Mesenchymal stem cell (in vitro differentiated cells and primary cell): ENCODE results near the gene SMIM3.
"Not testable (repeated sequence)": the region's sequence is repeated elsewhere in the genome, so short reads cannot be mapped to it uniquely, and the experiment has no call there.

Source experiments
- DNase-seq: peaks from one replicate; pipeline ENCODE4 v3.0.0-alpha.2; 2013
- H2AFZ ChIP-seq: one replicate; pipeline ENCODE4 v1.6.1; 2013; ENCODE audit warnings: low read depth, mild to moderate bottlenecking, control low read depth, inconsistent platforms, low read length, moderate library complexity
- H2AK5ac ChIP-seq: 2 replicates; pipeline ENCODE4 v1.6.1; 2013; ENCODE audit warnings: low read length, moderate library complexity, mild to moderate bottlenecking, inconsistent platforms; ENCODE audit not compliant: severe bottlenecking
- H2BK120ac ChIP-seq: one replicate; pipeline ENCODE4 v1.6.1; 2013; ENCODE audit warnings: low read depth, mild to moderate bottlenecking, inconsistent platforms, low read length, moderate library complexity
- H2BK12ac ChIP-seq, 2 experiments: one replicate each; pipeline ENCODE4 v1.6.1; 2013; ENCODE audit warnings: inconsistent platforms in 2 of 2, low read length in 2 of 2, mild to moderate bottlenecking in 2 of 2, moderate library complexity in 2 of 2, control low read depth in 1 of 2
- H2BK15ac ChIP-seq: one replicate; pipeline ENCODE4 v1.6.1; 2013; ENCODE audit warnings: mild to moderate bottlenecking, low read depth, inconsistent platforms; ENCODE audit not compliant: poor library complexity, severe bottlenecking
- H2BK5ac ChIP-seq: 2 replicates; pipeline ENCODE4 v1.6.1; 2013; ENCODE audit warnings: low read depth, mild to moderate bottlenecking, low read length, control low read depth, inconsistent platforms; ENCODE audit not compliant: poor library complexity, severe bottlenecking
- H3K14ac ChIP-seq, 2 experiments: one replicate each; pipeline ENCODE4 v1.6.1; 2013; ENCODE audit warnings: inconsistent platforms in 2 of 2, low read length in 2 of 2, control low read depth in 1 of 2, mild to moderate bottlenecking in 1 of 2, moderate library complexity in 1 of 2
- H3K18ac ChIP-seq, 2 experiments: one replicate each; pipeline ENCODE4 v1.6.1; 2013; ENCODE audit warnings: inconsistent platforms in 2 of 2, low read length in 2 of 2, control low read depth in 1 of 2, low read depth in 1 of 2, mild to moderate bottlenecking in 1 of 2
- H3K23ac ChIP-seq, 2 experiments: one replicate each; pipeline ENCODE4 v1.6.1; 2013; ENCODE audit warnings: inconsistent platforms in 2 of 2, low read length in 2 of 2, mild to moderate bottlenecking in 2 of 2, moderate library complexity in 2 of 2, control low read depth in 1 of 2
- H3K27ac ChIP-seq: 2 replicates; pipeline ENCODE4 v1.5.1; 2013; ENCODE audit warnings: mild to moderate bottlenecking, moderate library complexity, low read length, control low read depth, inconsistent platforms; ENCODE audit not compliant: poor library complexity, severe bottlenecking
- H3K27me3 ChIP-seq, 2 experiments: 2 replicates each; pipeline versions ENCODE4 v1.6.1 to v1.7.0; 2013; ENCODE audit warnings: low read length in 2 of 2, mild to moderate bottlenecking in 2 of 2, moderate library complexity in 2 of 2, control low read depth in 1 of 2, inconsistent platforms in 1 of 2; ENCODE audit not compliant: control insufficient read depth in 1 of 2, insufficient read depth in 1 of 2
- H3K36me3 ChIP-seq, 2 experiments: 2 replicates each; pipeline versions ENCODE4 v1.6.1 to v1.7.0; 2013; ENCODE audit warnings: low read length in 2 of 2, control low read depth in 1 of 2, inconsistent platforms in 1 of 2, low read depth in 1 of 2, mild to moderate bottlenecking in 1 of 2; ENCODE audit not compliant: insufficient read depth in 2 of 2, control insufficient read depth in 1 of 2
- H3K4ac ChIP-seq, 2 experiments: one replicate each; pipeline ENCODE4 v1.6.1; 2013; ENCODE audit warnings: inconsistent platforms in 2 of 2, low read length in 2 of 2, mild to moderate bottlenecking in 2 of 2, moderate library complexity in 2 of 2, control low read depth in 1 of 2, low read depth in 1 of 2
- H3K4me1 ChIP-seq: 2 replicates; pipeline ENCODE4 v1.6.1; 2013; ENCODE audit warnings: low read depth, low read length, control low read depth; ENCODE audit not compliant: control insufficient read depth, insufficient read depth
- H3K4me2 ChIP-seq: 2 replicates; pipeline ENCODE4 v1.6.1; 2013; ENCODE audit warnings: low read length, mild to moderate bottlenecking, inconsistent platforms; ENCODE audit not compliant: poor library complexity, severe bottlenecking
- H3K4me3 ChIP-seq, 2 experiments: 2 replicates each; pipeline versions ENCODE4 v1.5.1 to v1.7.0; 2013; ENCODE audit warnings: low read length in 2 of 2, mild to moderate bottlenecking in 2 of 2, control low read depth in 1 of 2, low read depth in 1 of 2; ENCODE audit not compliant: insufficient read depth in 1 of 2
- H3K79me1 ChIP-seq: replicated peaks from 2 replicates; pipeline ENCODE4 v1.6.1; 2013; ENCODE audit warnings: mild to moderate bottlenecking, control low read depth, low read length, inconsistent platforms; ENCODE audit not compliant: poor library complexity, severe bottlenecking
- H3K9ac ChIP-seq: 2 replicates; pipeline ENCODE4 v1.7.0; 2013; ENCODE audit warnings: mild to moderate bottlenecking, low read length, moderate library complexity
- H3K9me3 ChIP-seq: 2 replicates; pipeline ENCODE4 v1.7.0; 2013; ENCODE audit warnings: mild to moderate bottlenecking, low read length; ENCODE audit not compliant: control insufficient read depth
- H4K8ac ChIP-seq: one replicate; pipeline ENCODE4 v1.6.1; 2013; ENCODE audit warnings: inconsistent platforms, mild to moderate bottlenecking, low read length, moderate library complexity
- H4K91ac ChIP-seq: one replicate; pipeline ENCODE4 v1.6.1; 2013; ENCODE audit warnings: mild to moderate bottlenecking, low read length, inconsistent platforms
- WGBS: methylation state at CpG from one replicate; pipeline ENCODE4 v1.1.7; 2013; ENCODE audit warnings: mixed read lengths; 5-methylcytosine and 5-hydroxymethylcytosine counted together

The SMIM3 gene

DNA sequence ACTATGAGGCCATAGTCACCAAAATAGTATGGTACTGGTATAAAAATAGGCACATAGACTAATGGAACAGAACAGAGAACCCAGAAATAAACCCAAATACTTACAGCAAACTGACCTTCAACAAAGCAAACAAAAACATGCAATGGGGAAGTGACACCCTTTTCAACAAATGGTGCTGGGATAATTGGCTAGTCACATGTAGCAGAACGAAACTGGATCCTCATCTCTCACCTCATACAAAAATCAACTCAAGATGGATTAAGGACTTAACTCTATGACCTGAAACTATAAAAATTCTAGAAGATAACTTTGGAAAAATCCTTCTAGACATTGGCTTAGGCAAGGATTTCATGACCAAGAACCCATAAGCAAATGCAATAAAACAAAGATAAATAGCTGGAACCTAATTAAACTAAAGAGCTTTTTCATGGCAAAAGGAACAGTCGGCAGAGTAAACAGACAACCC, 14.9 kb downstream of the SMIM3 start:
- peaks cover 24% of the 10 kb centered on the region for H3K79me1 ChIP-seq
- H3K36me3 ChIP-seq, result peaks cover 14 to 51% of the 10 kb centered on the region in 2 experiments
- H2BK5ac ChIP-seq, H3K14ac ChIP-seq, H3K27ac ChIP-seq, H2AFZ ChIP-seq, H3K4me3 ChIP-seq, H3K18ac ChIP-seq, H3K23ac ChIP-seq, H3K4me2 ChIP-seq, H3K9me3 ChIP-seq, H3K27me3 ChIP-seq, H2BK15ac ChIP-seq, H3K9ac ChIP-seq, H2BK12ac ChIP-seq, DNase-seq, H2BK120ac ChIP-seq, H4K8ac ChIP-seq, H3K4me1 ChIP-seq, H4K91ac ChIP-seq, H3K4ac ChIP-seq, H2AK5ac ChIP-seq: not testable (repeated sequence)
- WGBS, result 72% methylated on average over 1 of the region's 2 CpGs

GRCh38 chr5:150794927-150795326, 16.4 kb downstream of the SMIM3 start:
- Histone ChIP-seq H2BK15ac (no peak overlapping the region), H3K14ac (no peak overlapping the region), H3K27me3 (no peaks in the 10 kb centered on the region), H2BK5ac (no peak overlapping the region), H3K4me2 (no peak overlapping the region), H2BK120ac (no peak overlapping the region), H3K18ac (no peak overlapping the region), H3K4me1 (no peaks in the 10 kb centered on the region), H2BK12ac (no peak overlapping the region), H3K36me3 (peaks cover 14 to 66% of the 10 kb centered on the region in 2 experiments), H3K4me3 (no peak overlapping the region), H2AFZ (no peak overlapping the region), H4K91ac (no peak overlapping the region), H4K8ac (no peak overlapping the region), H3K4ac (no peak overlapping the region), H3K9me3 (no peaks in the 10 kb centered on the region), H3K79me1 (peaks cover 21% of the 10 kb centered on the region), H3K9ac (no peak overlapping the region), H3K27ac (no peak overlapping the region), H3K23ac (no peak overlapping the region), H2AK5ac (no peak overlapping the region)
- WGBS, result 89% methylated on average over 1 of the region's 2 CpGs
- DNase-seq, result no peak

- H2BK5ac ChIP-seq, result no peak overlapping the region
- H2AK5ac ChIP-seq, result no peak overlapping the region
- WGBS, result 100% methylated on average over 2 of the region's 2 CpGs
- H3K27me3 ChIP-seq, result no peaks in the 10 kb centered on the region
- no peak overlapping the region for H3K18ac ChIP-seq
- no peaks in the 10 kb centered on the region for H3K4me1 ChIP-seq
- H3K27ac ChIP-seq, result no peak overlapping the region
- H3K4me3 ChIP-seq, result no peak overlapping the region
- no peak overlapping the region for H4K91ac ChIP-seq
- no peak overlapping the region for H3K9ac ChIP-seq
- no peak overlapping the region for H3K4ac ChIP-seq
- peaks cover 14 to 77% of the 10 kb centered on the region in 2 experiments for H3K36me3 ChIP-seq
- no peak overlapping the region for H2BK15ac ChIP-seq
- no peak overlapping the region for H3K23ac ChIP-seq
- H3K79me1 ChIP-seq, result peaks cover 17% of the 10 kb centered on the region
- no peak overlapping the region for H2BK12ac ChIP-seq
- no peak for DNase-seq
- H3K14ac ChIP-seq, result no peak overlapping the region
- no peak overlapping the region for H3K4me2 ChIP-seq
- H2BK120ac ChIP-seq, result no peak overlapping the region
- H3K9me3 ChIP-seq, result no peaks in the 10 kb centered on the region
- no peak overlapping the region for H4K8ac ChIP-seq
- no peak overlapping the region for H2AFZ ChIP-seq
Measured at GRCh38 chr5:150797384-150797783, 18.8 kb downstream of the SMIM3 start.

DNA sequence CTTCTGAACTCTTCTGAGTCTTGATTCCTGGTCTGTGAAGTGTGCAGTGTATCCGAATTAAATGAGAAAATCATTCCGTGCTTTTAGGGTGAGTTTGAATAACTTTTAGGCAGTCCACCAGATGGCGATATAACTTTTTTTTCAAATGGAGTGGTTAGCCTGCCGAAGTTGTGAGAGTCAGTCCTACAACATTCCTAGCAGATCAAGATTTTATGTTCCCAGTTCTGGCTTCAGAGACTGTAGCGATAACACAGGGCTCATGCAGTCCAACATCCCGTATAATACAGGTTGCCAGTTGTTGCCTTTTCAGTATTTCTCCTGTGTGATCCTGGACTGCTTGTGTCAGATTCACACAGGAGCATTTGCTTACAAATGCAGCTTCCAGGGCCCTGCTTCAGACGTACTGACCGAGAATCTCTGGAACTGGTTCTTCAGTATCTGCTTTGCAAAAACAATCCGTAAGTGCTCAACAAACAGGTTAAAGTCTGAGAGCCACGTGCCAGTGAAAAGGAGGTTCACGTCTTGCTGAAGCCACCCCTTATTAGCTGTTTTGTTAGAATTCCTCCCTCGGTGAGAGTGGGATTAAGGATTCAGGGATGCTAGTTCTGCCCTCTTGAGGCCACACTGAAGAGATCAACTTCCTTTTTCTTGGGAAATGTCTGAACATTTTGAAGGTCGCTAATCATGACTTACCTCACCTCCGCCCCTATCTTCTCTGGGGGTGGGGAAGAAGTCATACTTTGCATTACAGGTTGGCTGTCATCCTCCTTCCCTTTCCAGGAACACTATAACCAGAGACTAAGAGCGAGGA, 22.8 kb downstream of the SMIM3 start:
- peaks cover 3% of the 10 kb centered on the region for H3K79me1 ChIP-seq
- H3K23ac ChIP-seq, result no peak overlapping the region
- peak overlapping the region; percentile 65 for H3K9ac ChIP-seq
- H4K91ac ChIP-seq, result no peak overlapping the region
- H2BK5ac ChIP-seq, result no peak overlapping the region
- WGBS, result 11% methylated on average over 13 of the region's 15 CpGs
- H3K36me3 ChIP-seq, result peaks cover 3 to 66% of the 10 kb centered on the region in 2 experiments
- no peak overlapping the region for H2BK15ac ChIP-seq
- H2AK5ac ChIP-seq, result no peak overlapping the region
- no peak overlapping the region for H3K14ac ChIP-seq
- no peak overlapping the region for H3K4ac ChIP-seq
- H3K9me3 ChIP-seq, result peaks cover 7% of the 10 kb centered on the region
- H2BK120ac ChIP-seq, result no peak overlapping the region
- DNase-seq, result peak; percentile 84
- H3K4me3 ChIP-seq, result peak overlapping the region; percentile 34 to 36
- no peak overlapping the region for H2BK12ac ChIP-seq
- no peaks in the 10 kb centered on the region for H3K4me1 ChIP-seq
- peak overlapping the region; percentile 67 for H4K8ac ChIP-seq
- H2AFZ ChIP-seq, result peak overlapping the region; percentile 54
- H3K18ac ChIP-seq, result peak overlapping the region in 1 of 2 experiments; percentile 40
- H3K27ac ChIP-seq, result no peak overlapping the region
- H3K27me3 ChIP-seq, result no peaks in the 10 kb centered on the region
- peak overlapping the region; percentile 83 for H3K4me2 ChIP-seq
